Neural progenitor cell (in vitro differentiated cells): Measurements from ENCODE around the gene ABCC4.

ENCODE experiments used
- EZH2 ChIP-seq: fragments of 200-600 bp; sonication (generic); IDR thresholded peaks from 2 replicates; pipeline ENCODE4 v1.6.1; 2017; ENCODE audit warnings: antibody characterized with exemption, mild to moderate bottlenecking, moderate library complexity
- TF ChIP-seq, protein P1 (sequence below): fragments of 200-600 bp; sonication (generic); IDR thresholded peaks from 2 replicates; pipeline ENCODE4 v1.5.1; 2017; ENCODE audit warnings: antibody characterized with exemption, mild to moderate bottlenecking

DNA sequence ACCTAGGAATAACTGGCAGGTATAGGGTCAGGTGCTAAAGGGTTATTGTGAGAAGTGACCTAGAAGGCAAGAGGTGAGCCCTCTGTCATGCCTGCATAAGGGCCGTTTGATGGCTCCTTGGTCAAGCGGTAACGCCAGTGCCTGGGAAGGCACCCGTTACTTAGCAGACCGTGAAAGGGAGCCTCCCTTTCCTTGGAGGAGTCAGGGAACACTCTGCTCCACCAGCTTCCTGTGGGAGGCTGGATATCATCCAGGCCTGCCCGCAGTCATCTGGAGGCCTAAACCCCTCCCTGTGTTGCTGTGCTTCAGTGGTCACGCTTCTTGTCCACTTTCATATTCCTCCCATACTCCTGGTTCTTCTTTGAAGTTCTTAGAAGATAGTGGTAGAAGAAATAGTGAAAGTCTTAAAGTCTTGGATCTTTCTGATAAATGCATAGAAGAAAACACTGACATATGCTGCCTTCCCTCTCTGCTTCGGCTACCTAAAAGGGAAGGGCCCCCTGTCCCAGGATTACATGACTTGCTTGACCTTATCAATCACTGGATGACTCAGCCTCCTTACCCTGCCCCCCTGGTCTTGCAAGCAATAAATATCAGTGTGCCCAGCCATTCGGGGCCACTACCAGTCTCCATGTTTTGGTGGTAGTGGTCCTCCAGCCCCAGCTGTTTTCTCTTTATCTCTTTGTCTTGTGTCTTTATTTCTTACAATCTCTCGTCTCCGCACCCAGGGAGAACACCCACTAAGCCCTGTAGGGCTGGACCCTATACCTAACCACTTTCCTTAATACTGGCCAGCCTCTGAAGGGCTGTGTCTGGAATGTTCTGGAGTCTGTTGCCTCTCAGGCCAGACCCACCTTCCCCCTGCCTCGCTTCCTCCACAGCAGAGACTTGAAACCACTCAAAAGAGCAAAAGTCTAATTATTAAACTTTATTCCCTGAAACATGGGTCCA lies 16.1 kb upstream of the ABCC4 start:
- TF ChIP-seq, protein P1, sequence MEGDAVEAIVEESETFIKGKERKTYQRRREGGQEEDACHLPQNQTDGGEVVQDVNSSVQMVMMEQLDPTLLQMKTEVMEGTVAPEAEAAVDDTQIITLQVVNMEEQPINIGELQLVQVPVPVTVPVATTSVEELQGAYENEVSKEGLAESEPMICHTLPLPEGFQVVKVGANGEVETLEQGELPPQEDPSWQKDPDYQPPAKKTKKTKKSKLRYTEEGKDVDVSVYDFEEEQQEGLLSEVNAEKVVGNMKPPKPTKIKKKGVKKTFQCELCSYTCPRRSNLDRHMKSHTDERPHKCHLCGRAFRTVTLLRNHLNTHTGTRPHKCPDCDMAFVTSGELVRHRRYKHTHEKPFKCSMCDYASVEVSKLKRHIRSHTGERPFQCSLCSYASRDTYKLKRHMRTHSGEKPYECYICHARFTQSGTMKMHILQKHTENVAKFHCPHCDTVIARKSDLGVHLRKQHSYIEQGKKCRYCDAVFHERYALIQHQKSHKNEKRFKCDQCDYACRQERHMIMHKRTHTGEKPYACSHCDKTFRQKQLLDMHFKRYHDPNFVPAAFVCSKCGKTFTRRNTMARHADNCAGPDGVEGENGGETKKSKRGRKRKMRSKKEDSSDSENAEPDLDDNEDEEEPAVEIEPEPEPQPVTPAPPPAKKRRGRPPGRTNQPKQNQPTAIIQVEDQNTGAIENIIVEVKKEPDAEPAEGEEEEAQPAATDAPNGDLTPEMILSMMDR = no peak
- no peak for TF ChIP-seq EZH2
